Measurements from ENCODE around the gene AFF4. TPM values are rescaled to one million over a fixed set of nuclear protein-coding genes. Genes with fewer than 3 reads are reported as not detected.

Gene AFF4
- total and polyA plus RNA-seq, 9 of the 15 experiments (the other 6 are each of a cell fraction or from before 2014, with no cell fraction given): 1.7 to 25.8 (median 17.9) TPM

GRCh38 chr5:132873119-132873929, 90.1 kb downstream of the AFF4 start, which contains the start of gene LEAP2 (continued):
- TF ChIP-seq PRDM10 (IDR thresholded peaks at IDR 0.05; ENCODE audit: partially characterized antibody): no peak
- no peak for TF ChIP-seq MLX (CRISPR knock-in tag; conservative IDR thresholded peaks at IDR 0.05)
- TF ChIP-seq CEBPZ (IDR thresholded peaks at IDR 0.05; ENCODE audit: borderline replicate concordance, low read depth, low read length): no peak

Data from K562 (cell line).